Activated naive CD4-positive, alpha-beta T cell treated with anti-CD3 and anti-CD28 coated beads, Interleukin-2, amount 50 U/mL, for 24 hours (primary cell): Measurements from ENCODE around the gene OR52A5.

Source experiments
- H3K27ac Mint-ChIP-seq: one replicate; pipeline ENCODE4 v1.8.0; 2021; ENCODE audit warnings: mild to moderate bottlenecking, mixed read lengths
- H3K27me3 Mint-ChIP-seq: one replicate; pipeline ENCODE4 v1.8.0; 2021; ENCODE audit warnings: mixed read lengths
- H3K36me3 Mint-ChIP-seq: one replicate; pipeline ENCODE4 v1.8.0; 2021; ENCODE audit warnings: mixed read lengths
- H3K4me1 Mint-ChIP-seq: one replicate; pipeline ENCODE4 v1.8.0; 2021; ENCODE audit warnings: mixed read lengths
- H3K4me3 Mint-ChIP-seq: one replicate; pipeline ENCODE4 v1.8.0; 2021; ENCODE audit warnings: mild to moderate bottlenecking, mixed read lengths
- H3K9me3 Mint-ChIP-seq: one replicate; pipeline ENCODE4 v1.8.0; 2021; ENCODE audit warnings: mixed read lengths

Gene OR52A5

GRCh38 chr11:5131584-5132335 lies 6.4 kb downstream of the OR52A5 start:
- no peak overlapping the region for H3K4me3 Mint-ChIP-seq
- no peaks in the 10 kb centered on the region for H3K9me3 Mint-ChIP-seq
- H3K27me3 Mint-ChIP-seq: peaks cover under 1% of the 10 kb centered on the region
- H3K36me3 Mint-ChIP-seq: no peaks in the 10 kb centered on the region
- H3K27ac Mint-ChIP-seq: no peak overlapping the region
- H3K4me1 Mint-ChIP-seq: no peaks in the 10 kb centered on the region

- Mint-ChIP-seq H3K27ac (no peak overlapping the region), H3K9me3 (no peaks in the 10 kb centered on the region), H3K4me3 (no peak overlapping the region), H3K27me3 (no peaks in the 10 kb centered on the region), H3K4me1 (no peaks in the 10 kb centered on the region), H3K36me3 (no peaks in the 10 kb centered on the region)
These were observed 8.7 kb downstream of the OR52A5 start for GRCh38 chr11:5129457-5129877.

GRCh38 chr11:5124891-5125620 lies 13.1 kb downstream of the OR52A5 start:
- Mint-ChIP-seq H3K36me3 (no peaks in the 10 kb centered on the region), H3K9me3 (no peaks in the 10 kb centered on the region), H3K27me3 (peaks cover 14% of the 10 kb centered on the region), H3K4me1 (no peaks in the 10 kb centered on the region), H3K27ac (no peak overlapping the region), H3K4me3 (no peak overlapping the region)

GRCh38 chr11:5123802-5124521 lies 14.2 kb downstream of the OR52A5 start:
- Mint-ChIP-seq H3K4me3 (no peak overlapping the region), H3K36me3 (no peaks in the 10 kb centered on the region), H3K9me3 (no peaks in the 10 kb centered on the region), H3K27me3 (peaks cover 14% of the 10 kb centered on the region), H3K4me1 (no peaks in the 10 kb centered on the region), H3K27ac (no peak overlapping the region)

DNA sequence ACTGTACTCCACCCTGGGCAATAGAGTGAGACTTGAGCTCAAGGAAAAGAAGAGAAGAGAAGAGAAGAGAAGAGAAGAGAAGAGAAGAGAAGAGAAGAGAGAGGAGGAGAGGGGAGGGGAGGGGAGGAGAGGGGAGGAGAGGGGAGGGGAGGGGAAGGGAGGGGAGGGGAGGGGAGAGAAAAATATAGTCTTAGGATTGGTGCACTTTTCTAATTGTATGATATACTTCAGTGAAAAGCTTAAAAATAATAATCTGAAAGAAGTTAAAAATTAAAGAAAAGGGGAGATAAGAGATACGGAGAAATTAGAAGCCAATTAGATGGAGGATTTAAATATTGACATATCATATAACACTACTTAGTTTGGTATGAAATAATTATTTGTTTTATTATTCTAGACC lies 19.3 kb downstream of the OR52A5 start:
- Mint-ChIP-seq H3K27me3 (peaks cover 13% of the 10 kb centered on the region), H3K4me3 (no peak overlapping the region), H3K27ac (no peak overlapping the region), H3K36me3 (no peaks in the 10 kb centered on the region), H3K4me1 (no peaks in the 10 kb centered on the region), H3K9me3 (no peaks in the 10 kb centered on the region)

DNA sequence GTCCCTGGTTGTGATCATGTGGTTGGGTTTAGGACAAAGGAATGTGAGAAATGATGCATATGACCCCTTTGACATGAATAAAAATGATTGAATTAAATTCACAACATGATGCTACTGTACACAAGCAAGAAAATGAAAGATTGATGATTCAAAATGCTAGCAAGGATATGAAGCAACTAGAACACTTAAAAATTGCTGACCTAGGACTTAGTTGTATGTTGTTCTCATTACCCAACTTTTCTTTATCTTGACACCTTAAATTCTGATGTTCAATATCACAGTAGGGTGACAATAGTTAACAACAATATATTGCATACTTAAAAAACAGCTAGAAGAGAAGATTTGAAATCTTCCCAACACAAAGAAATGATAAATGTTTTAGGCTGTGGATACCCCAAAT lies 20.6 kb downstream of the OR52A5 start:
- Mint-ChIP-seq H3K4me3 (no peak overlapping the region), H3K27me3 (peaks cover 5% of the 10 kb centered on the region), H3K4me1 (no peaks in the 10 kb centered on the region), H3K9me3 (no peaks in the 10 kb centered on the region), H3K27ac (no peak overlapping the region), H3K36me3 (no peaks in the 10 kb centered on the region)

DNA sequence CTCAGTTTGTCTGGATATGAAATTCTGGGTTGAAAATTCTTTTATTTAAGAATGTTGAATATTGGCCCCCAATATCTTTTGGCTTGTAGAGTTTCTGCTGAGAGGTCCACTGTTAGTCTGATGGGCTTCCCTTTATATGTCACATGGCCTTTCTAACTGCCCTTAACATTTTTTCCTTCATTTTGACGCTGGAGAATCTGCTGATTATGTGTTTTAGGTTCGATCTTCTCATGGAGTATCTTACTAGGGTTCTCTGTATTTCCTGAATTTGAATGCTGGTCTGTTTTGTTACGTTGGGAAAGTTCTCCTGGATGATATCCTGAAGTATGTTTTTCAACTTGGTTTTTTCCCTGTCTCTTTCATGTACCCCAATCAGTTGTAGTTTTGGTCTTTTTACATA lies 22.8 kb downstream of the OR52A5 start:
- Mint-ChIP-seq H3K36me3 (no peaks in the 10 kb centered on the region), H3K4me3 (no peak overlapping the region), H3K9me3 (no peaks in the 10 kb centered on the region), H3K27me3 (peaks cover 4% of the 10 kb centered on the region), H3K4me1 (no peaks in the 10 kb centered on the region), H3K27ac (no peak overlapping the region)

- H3K9me3 Mint-ChIP-seq: no peaks in the 10 kb centered on the region
- no peak overlapping the region for H3K4me3 Mint-ChIP-seq
- no peaks in the 10 kb centered on the region for H3K4me1 Mint-ChIP-seq
- H3K27me3 Mint-ChIP-seq: peaks cover 4% of the 10 kb centered on the region
- no peak overlapping the region for H3K27ac Mint-ChIP-seq
- no peaks in the 10 kb centered on the region for H3K36me3 Mint-ChIP-seq
These were observed 30.9 kb downstream of the OR52A5 start for GRCh38 chr11:5107285-5107684.

DNA sequence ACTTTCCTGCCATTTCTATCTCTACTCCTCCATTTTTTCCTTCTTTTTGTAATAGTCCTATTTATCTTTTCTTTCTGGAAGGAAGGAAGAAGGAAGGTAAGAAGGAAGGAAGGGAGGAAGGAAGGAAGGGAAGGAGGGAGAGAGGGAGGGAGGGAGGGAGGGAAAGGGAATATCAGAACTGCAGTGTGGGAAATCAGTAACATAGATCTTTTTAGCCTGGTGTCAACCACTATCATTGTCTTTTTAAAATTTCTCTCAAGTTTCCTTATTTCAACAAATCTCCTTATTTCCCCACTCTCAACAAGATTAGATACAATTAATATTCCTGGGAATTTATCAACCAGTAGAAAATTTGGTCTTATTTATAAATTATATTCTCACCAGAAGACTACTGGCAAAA lies 35.1 kb downstream of the OR52A5 start:
- Mint-ChIP-seq H3K4me3 (no peak overlapping the region), H3K4me1 (no peaks in the 10 kb centered on the region), H3K27me3 (peaks cover 7% of the 10 kb centered on the region), H3K9me3 (no peaks in the 10 kb centered on the region), H3K27ac (no peak overlapping the region), H3K36me3 (no peaks in the 10 kb centered on the region)

DNA sequence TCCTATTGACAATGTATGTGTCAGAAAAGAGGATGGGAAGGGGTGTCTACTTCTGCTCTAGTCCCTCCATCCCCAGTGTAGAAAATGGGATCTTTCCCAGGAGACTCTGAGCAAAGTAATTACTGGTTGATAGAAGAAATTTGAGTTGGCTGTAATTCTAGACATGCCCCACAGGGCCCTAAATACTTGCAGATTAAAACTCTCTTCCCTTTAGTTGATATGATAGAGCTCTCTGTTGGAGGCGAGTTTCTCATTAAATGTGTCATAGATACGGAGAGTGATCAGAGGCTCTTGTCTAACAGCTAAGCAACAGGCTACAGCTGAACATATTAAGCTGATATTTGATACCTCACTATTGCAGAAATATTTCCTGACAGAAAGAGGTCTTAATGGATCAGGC lies 35.9 kb downstream of the OR52A5 start:
- Mint-ChIP-seq H3K36me3 (no peaks in the 10 kb centered on the region), H3K4me3 (no peak overlapping the region), H3K9me3 (no peaks in the 10 kb centered on the region), H3K27me3 (peaks cover 7% of the 10 kb centered on the region), H3K4me1 (no peaks in the 10 kb centered on the region), H3K27ac (no peak overlapping the region)

GRCh38 chr11:5096011-5096410 lies 42.1 kb downstream of the OR52A5 start:
- Mint-ChIP-seq H3K27me3 (peaks cover 5% of the 10 kb centered on the region), H3K4me1 (no peaks in the 10 kb centered on the region), H3K27ac (no peak overlapping the region), H3K36me3 (no peaks in the 10 kb centered on the region), H3K4me3 (no peak overlapping the region), H3K9me3 (no peaks in the 10 kb centered on the region)

DNA sequence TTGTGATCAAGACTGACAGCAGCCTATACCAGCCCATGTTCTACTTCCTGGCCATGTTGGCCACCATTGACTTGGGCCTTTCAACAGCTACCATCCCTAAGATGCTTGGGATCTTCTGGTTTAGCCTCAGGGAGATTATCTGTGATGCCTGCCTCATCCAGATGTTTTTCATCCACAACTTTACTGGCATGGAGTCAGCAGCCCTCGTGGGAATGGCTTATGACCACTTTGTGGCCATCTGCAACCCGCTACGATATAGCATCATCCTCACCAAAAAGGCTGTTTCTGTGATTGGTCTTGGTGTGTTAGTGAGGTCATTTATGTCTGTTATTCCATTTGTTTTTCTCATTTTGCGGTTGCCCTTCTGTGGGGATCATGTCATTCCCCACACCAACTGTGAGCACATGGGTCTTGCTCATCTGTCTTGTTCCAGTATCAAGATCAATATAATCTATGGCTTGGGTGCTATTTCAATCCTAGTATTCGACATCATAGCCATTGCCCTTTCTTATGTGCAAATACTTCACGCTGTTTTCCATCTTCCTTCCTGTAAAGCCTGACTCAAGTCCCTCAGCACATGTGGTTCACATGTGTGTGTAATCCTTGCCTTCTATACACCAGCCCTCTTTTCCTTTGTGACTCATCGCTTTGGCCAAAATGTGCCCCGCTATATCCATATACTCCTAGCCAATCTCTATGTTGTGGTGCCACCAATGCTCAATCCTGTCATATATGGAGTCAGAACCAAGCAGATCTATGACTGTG lies 45.2 kb downstream of the OR52A5 start:
- Mint-ChIP-seq H3K27me3 (peaks cover 3% of the 10 kb centered on the region), H3K27ac (no peak overlapping the region), H3K36me3 (no peaks in the 10 kb centered on the region), H3K4me3 (no peak overlapping the region), H3K4me1 (no peaks in the 10 kb centered on the region), H3K9me3 (no peaks in the 10 kb centered on the region)

DNA sequence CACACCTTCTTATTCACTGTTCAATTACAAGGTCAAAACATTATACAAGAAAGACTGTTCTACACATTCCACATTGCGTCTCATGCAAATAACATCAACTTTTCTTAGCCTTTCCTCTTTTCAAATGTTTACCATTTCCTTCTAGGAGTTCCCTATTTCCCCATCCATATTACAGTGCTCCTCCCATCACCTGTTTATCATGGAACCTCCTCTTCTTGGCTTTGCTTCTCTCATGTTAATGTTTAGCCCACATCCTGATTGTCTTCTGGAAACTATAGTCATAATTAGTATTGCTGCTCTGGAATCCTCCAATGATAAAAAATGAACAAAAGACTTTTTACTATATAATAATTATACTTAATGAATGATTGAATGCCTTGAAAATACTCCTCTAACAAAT lies 47.5 kb downstream of the OR52A5 start:
- Mint-ChIP-seq H3K9me3 (no peaks in the 10 kb centered on the region), H3K4me3 (no peak overlapping the region), H3K4me1 (no peaks in the 10 kb centered on the region), H3K27me3 (peaks cover 3% of the 10 kb centered on the region), H3K27ac (no peak overlapping the region), H3K36me3 (no peaks in the 10 kb centered on the region)

DNA sequence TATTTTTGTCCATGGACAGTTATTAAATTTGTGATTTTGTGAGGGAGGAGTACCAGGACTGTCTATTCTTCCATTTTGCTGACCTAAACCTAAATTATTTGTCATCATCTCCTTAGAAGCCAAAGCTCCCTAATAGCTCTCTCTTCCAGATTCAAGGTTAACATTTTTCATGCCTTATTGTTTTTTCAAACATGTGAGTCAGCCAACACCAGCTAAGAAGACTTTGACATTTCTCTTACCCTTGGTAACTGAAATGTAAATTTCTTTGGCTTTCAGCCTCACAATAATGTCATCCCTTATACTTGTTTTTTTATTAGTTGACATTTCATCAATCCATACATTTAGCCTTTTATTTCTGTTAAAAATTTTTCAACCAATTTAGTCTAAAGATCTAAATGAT lies 49.6 kb downstream of the OR52A5 start:
- Mint-ChIP-seq H3K4me1 (no peaks in the 10 kb centered on the region), H3K27me3 (no peaks in the 10 kb centered on the region), H3K4me3 (no peak overlapping the region), H3K36me3 (no peaks in the 10 kb centered on the region), H3K9me3 (no peaks in the 10 kb centered on the region), H3K27ac (no peak overlapping the region)

DNA sequence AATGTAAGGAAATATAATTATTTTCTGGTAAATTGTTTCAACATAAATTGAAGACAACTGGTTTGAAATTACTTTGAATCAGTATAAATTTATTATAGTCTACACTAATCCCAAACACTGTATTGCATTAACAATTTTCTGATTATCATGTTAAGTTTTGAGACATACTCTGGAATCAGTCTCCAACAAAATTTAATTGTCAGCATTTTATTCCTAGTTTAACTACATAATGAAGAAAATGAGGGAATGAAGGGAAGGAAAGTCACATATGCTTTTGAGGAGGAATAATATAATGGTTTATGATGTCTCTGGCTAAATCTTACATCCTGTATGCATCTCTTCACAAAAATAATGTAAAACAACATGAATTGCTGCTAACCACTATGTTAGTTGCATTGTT lies 54.6 kb downstream of the OR52A5 start:
- Mint-ChIP-seq H3K27ac (no peak overlapping the region), H3K36me3 (no peaks in the 10 kb centered on the region), H3K4me3 (no peak overlapping the region), H3K27me3 (peaks cover 2% of the 10 kb centered on the region), H3K4me1 (no peaks in the 10 kb centered on the region), H3K9me3 (no peaks in the 10 kb centered on the region)
